OCI-LY7 (cell line): ENCODE data around the gene CDC123. TPM values are rescaled to one million over a fixed set of nuclear protein-coding genes. Genes with fewer than 3 reads are reported as not detected.

Experiments used
- BruUV-seq: library from RNA; stranded (reverse); fragments of 400-500 nt; replicated peaks from 2 replicates; lab custom pipeline; 2021; lab: Mats Ljungman, UMichigan
- CTCF ChIA-PET: fragments of 300-600 bp; sonication (Branson Sonifier 250); formaldehyde crosslinking; loops from one replicate; lab custom pipeline; 2022; ENCODE audit warnings: antibody characterized with exemption; ENCODE audit not compliant: unreplicated experiment; lab: Charles Lee
- POLR2A ChIA-PET: fragments of 300-600 bp; sonication (Branson Sonifier 250); formaldehyde crosslinking; loops from one replicate; lab custom pipeline; 2022; ENCODE audit warnings: antibody characterized with exemption; lab: Charles Lee
- DNase-seq: peaks from one replicate; pipeline ENCODE4 v3.0.0-alpha.2; 2015; ENCODE audit warnings: low spot score
- H2AFZ ChIP-seq: fragments of 200-600 bp; sonication (generic), shearing (Covaris generic); 2 replicates; pipeline ENCODE4 v1.6.1; 2014; ENCODE audit warnings: mild to moderate bottlenecking, antibody characterized with exemption, low read length, moderate library complexity
- H3K27ac ChIP-seq: fragments of 200-600 bp; sonication (generic); 2 replicates; pipeline ENCODE4 v1.5.1; 2014; ENCODE audit warnings: mixed run types, low read depth, mild to moderate bottlenecking, moderate library complexity, low read length, inconsistent platforms; ENCODE audit not compliant: poor library complexity, severe bottlenecking
- H3K36me3 ChIP-seq: fragments of 200-600 bp; sonication (generic); 2 replicates; pipeline ENCODE4 v1.6.1; 2014; ENCODE audit warnings: mild to moderate bottlenecking, antibody characterized with exemption, low read length, moderate library complexity, mixed read lengths; ENCODE audit not compliant: insufficient read depth
- H3K4me1 ChIP-seq: fragments of 200-600 bp; sonication (generic); 2 replicates; pipeline ENCODE4 v1.5.1; 2014; ENCODE audit warnings: mild to moderate bottlenecking, low read length; ENCODE audit not compliant: insufficient read depth, poor library complexity, severe bottlenecking
- H3K4me2 ChIP-seq: fragments of 200-600 bp; sonication (generic); 2 replicates; pipeline ENCODE4 v1.6.1; 2014; ENCODE audit warnings: mild to moderate bottlenecking, low read length
- H3K4me3 ChIP-seq: fragments of 200-600 bp; sonication (generic); 2 replicates; pipeline ENCODE4 v1.5.1; 2014; ENCODE audit warnings: mild to moderate bottlenecking, low read depth, low read length; ENCODE audit not compliant: poor library complexity, severe bottlenecking
- H3K79me2 ChIP-seq: fragments of 200-600 bp; sonication (generic); 2 replicates; pipeline ENCODE4 v1.6.1; 2016; ENCODE audit warnings: low read depth, mild to moderate bottlenecking, low read length, moderate library complexity, mixed read lengths; ENCODE audit not compliant: insufficient read depth
- H3K9me2 ChIP-seq: fragments of 200-600 bp; sonication (generic); 2 replicates; pipeline ENCODE4 v1.6.1; 2016; ENCODE audit warnings: mild to moderate bottlenecking, low read length, mixed read lengths; ENCODE audit not compliant: insufficient read depth
- H3K9me3 ChIP-seq: fragments of 200-600 bp; sonication (generic); 2 replicates; pipeline ENCODE4 v1.6.1; 2014; ENCODE audit warnings: mild to moderate bottlenecking, mixed run types, low read length, mixed read lengths
- H4K20me1 ChIP-seq: fragments of 200-600 bp; sonication (generic); 2 replicates; pipeline ENCODE4 v1.6.1; 2014; ENCODE audit warnings: mild to moderate bottlenecking, antibody characterized with exemption, low read length, moderate library complexity, mixed read lengths; ENCODE audit not compliant: insufficient read depth
- EZH2phosphoT487 ChIP-seq: fragments of 200-600 bp; sonication (generic); IDR thresholded peaks from 2 replicates; pipeline ENCODE4 v1.6.1; 2018; ENCODE audit warnings: low read depth, borderline replicate concordance, mild to moderate bottlenecking, mixed run types, antibody characterized with exemption, low read length, moderate library complexity, mixed read lengths
- intact Hi-C: fragments of 100-400 bp; cut with micrococcal nuclease; formaldehyde crosslinking; loops from one replicate; pipeline ENCODE4 v1.10.0; 2022; ENCODE audit not compliant: unreplicated experiment
- total RNA-seq, 2 experiments: library from RNA; depleted of rRNA in 1 of 2; stranded (reverse); fragments of >200 nt in 1 of 2; shearing (Covaris generic) in 1 of 2; gene quantifications; 2 replicates each; pipeline ENCODE4 v1.2.3, GENCODE V29; 2014 to 2022
- TF ChIP-seq, protein P1 (sequence below): fragments of 200-600 bp; sonication (generic); conservative IDR thresholded peaks from 2 replicates; pipeline ENCODE4 v1.5.1; 2014; ENCODE audit warnings: mild to moderate bottlenecking, antibody characterized with exemption, low read length, moderate library complexity, mixed read lengths

Gene CDC123
- total RNA-seq, 2 experiments from 2014 or later = 128 to 168 TPM

DNA sequence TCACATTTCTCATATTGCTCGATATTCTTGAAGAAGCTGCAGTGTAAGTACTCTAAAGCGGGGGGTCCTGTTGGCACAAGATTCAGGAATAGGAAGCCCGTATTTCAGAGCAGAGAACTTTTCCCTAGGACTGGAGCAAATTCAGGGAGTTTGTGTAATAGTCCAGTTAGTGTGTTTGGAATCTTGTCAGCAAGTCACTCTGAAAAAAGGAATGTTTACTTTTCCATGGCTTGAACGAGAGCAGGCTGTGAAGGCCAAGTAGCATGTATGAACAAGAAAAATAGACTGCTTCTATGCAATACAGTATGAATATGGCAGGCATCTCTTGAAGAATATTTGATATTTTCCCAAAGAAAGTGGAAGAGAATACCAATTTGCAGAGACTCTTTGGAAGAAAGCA is 39.8 kb downstream of the CDC123 start:
- Histone ChIP-seq H3K9me2 (no peaks in the 10 kb centered on the region), H3K4me1 (no peaks in the 10 kb centered on the region), H3K4me3 (no peak overlapping the region), H4K20me1 (no peaks in the 10 kb centered on the region), H2AFZ (no peak overlapping the region), H3K27ac (no peak overlapping the region), H3K4me2 (no peak overlapping the region), H3K79me2 (0 out of 2 replicates have a peak, but pooled peaks cover 3% of the 10 kb centered on the region), H3K36me3 (peaks cover 91% of the 10 kb centered on the region), H3K9me3 (no peaks in the 10 kb centered on the region)
- no TSS peak for BruUV-seq
- intact Hi-C loops = no loop called here
- CTCF ChIA-PET = no interaction called here
- no peak for TF ChIP-seq EZH2phosphoT487
- TF ChIP-seq, protein P1, sequence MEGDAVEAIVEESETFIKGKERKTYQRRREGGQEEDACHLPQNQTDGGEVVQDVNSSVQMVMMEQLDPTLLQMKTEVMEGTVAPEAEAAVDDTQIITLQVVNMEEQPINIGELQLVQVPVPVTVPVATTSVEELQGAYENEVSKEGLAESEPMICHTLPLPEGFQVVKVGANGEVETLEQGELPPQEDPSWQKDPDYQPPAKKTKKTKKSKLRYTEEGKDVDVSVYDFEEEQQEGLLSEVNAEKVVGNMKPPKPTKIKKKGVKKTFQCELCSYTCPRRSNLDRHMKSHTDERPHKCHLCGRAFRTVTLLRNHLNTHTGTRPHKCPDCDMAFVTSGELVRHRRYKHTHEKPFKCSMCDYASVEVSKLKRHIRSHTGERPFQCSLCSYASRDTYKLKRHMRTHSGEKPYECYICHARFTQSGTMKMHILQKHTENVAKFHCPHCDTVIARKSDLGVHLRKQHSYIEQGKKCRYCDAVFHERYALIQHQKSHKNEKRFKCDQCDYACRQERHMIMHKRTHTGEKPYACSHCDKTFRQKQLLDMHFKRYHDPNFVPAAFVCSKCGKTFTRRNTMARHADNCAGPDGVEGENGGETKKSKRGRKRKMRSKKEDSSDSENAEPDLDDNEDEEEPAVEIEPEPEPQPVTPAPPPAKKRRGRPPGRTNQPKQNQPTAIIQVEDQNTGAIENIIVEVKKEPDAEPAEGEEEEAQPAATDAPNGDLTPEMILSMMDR = no peak
- DNase-seq = no peak
- POLR2A ChIA-PET = interaction anchor here (0.7 kb wide), 1 partner anchor 345 kb away, joined by 4 read pairs; no protein-coding TSS in a partner anchor

GRCh38 chr10:12237265-12238220 is 41.6 kb downstream of the CDC123 start:
- Histone ChIP-seq H3K27ac (no peak overlapping the region), H3K9me3 (no peaks in the 10 kb centered on the region), H4K20me1 (0 out of 2 replicates have a peak, but pooled peaks cover 7% of the 10 kb centered on the region), H3K4me1 (peaks cover 9% of the 10 kb centered on the region), H3K36me3 (peaks cover 91% of the 10 kb centered on the region), H3K4me3 (no peak overlapping the region), H3K4me2 (no peak overlapping the region), H3K79me2 (peaks cover 13% of the 10 kb centered on the region; the same call in 1 of the 2 replicates), H3K9me2 (no peaks in the 10 kb centered on the region), H2AFZ (no peak overlapping the region)
- intact Hi-C loops = no loop called here
- TF ChIP-seq, protein P1 = no peak
- no peak for TF ChIP-seq EZH2phosphoT487
- CTCF ChIA-PET = no interaction called here
- POLR2A ChIA-PET = no interaction called here
- BruUV-seq = no TSS peak
- no peak for DNase-seq

DNA sequence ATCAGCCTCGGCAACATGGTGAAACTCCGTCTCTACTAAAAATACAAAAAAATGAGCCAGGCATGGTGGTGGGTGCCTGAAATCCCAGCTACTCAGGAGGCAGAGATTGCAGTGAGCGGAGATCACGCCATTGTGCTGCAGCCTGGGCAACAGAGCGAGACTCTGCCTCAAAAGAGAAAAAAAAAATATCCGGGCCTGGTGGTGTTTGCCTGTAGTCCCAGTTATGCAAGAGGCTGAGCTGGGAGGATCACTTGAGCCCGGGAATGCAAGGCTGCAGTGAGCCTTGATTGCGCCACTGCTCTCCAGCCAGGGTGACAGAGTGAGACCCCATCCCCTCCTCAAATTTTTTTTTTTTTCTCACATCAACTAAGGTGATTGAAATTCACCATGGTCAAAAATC is 42.8 kb downstream of the CDC123 start:
- no peak for DNase-seq
- intact Hi-C loops = no loop called here

More for the DNA sequence above, 42.8 kb downstream of the CDC123 start:
- Histone ChIP-seq H4K20me1 (0 out of 2 replicates have a peak, but pooled peaks cover 7% of the 10 kb centered on the region), H3K9me2 (no peaks in the 10 kb centered on the region), H3K36me3 (peaks cover 88% of the 10 kb centered on the region), H3K9me3 (no peaks in the 10 kb centered on the region), H3K4me1 (peaks cover 22% of the 10 kb centered on the region), H3K4me2 (no peak overlapping the region), H3K79me2 (peaks cover 13% of the 10 kb centered on the region; the same call in 1 of the 2 replicates), H3K27ac (no peak overlapping the region), H2AFZ (no peak overlapping the region), H3K4me3 (no peak overlapping the region)
- ChIA-PET POLR2A (interaction anchor here (0.6 to 0.9 kb wide), 2 partner anchors 11 to 104 kb away, joined by 5 read pairs; no protein-coding TSS in a partner anchor), CTCF (no interaction called here)
- BruUV-seq = no TSS peak
- TF ChIP-seq, protein P1 = no peak
- TF ChIP-seq EZH2phosphoT487 = no peak
